Measurements from ENCODE around the gene NMNAT3.

The NMNAT3 gene

DNA sequence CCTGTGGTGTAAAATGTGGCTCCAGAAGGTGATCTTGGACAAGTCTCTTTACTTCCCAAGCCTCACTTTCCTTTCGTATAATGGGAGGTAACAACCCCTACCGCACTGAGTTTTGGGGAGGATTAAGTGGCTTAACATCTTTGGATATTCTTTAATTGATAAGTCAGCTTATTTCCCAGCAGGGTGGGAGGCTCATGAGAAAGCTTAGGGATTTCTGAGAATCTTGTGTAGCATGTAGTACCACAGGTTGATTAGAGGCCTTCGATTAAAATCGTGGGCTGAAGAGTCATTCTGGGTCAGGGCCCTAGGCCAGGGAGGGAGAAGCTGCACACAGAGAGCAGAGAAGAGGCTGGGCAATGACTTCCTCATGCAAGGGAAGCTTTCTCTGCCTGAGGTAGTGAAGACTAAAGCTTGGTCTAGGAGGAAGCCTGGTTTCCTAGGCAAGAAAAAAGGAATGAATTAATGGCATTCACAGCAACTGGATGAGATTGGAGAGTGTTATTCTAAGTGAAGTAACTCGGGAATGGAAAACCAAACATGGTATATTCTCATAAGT lies 1.5 kb upstream of the NMNAT3 start:
- TF ChIP-seq Cebpa-rat (IDR thresholded peaks at IDR 0.05), result no peak
- H4K20me1 ChIP-seq, result no peaks in the 10 kb centered on the region
- H3K4me1 ChIP-seq, result 0 out of 20 replicates have a peak, but pooled peaks cover 0 to 9% (median 0%) of the 10 kb centered on the region in 10 experiments
- H3K9me3 ChIP-seq (replicated peaks in 1 of 11), result peaks cover 0 to 12% (median 5%) of the 10 kb centered on the region in 11 experiments; a peak in 12 of 22 replicates
- H3K9ac ChIP-seq, result no peak overlapping the region
- peaks cover 0 to 18% (median 4%) of the 10 kb centered on the region in 11 experiments; a peak in 7 of 22 replicates for H3K27me3 ChIP-seq
- H3K4me3 ChIP-seq, result no peak overlapping the region
- H3K4me2 ChIP-seq, result no peak overlapping the region
- no peak overlapping the region for H3K27ac ChIP-seq
- no peaks in the 10 kb centered on the region for H3K36me3 ChIP-seq

DNA sequence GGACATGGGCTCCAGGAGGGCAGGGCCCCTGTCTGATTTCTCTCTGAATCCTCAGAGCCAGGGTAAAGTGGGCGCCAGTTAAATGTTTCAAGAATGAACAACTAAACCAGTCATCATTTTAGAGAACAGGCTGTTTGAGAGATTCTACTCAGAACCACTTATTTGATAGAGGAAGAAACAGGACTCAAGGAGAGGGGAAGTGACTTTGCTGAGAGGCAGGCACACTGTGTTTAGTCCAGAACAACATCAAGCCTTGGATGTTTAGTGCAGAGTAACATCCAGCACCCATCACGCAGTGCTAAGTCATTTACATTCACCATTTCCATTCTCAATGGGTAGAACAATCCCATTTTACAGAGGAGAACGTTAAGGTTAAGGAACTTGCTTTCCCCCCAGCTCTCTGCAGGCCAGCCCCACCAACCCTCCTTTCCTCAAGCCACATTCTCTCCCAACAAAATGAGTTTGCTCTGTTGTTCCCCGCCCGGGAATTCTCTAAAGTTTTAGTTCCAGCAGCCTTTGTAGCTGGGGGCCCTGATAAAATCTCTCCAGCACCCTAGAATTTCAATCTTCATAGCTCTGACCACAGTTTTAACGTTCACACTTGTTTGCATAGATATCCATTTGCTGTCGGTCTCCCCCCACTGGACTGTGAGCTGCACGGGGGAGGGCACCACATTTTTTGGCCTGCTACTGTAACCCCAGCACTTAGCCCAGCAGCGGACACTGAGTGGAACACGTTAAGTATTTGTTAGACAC lies 962 bp downstream of the NMNAT3 start:
- H3K36me3 ChIP-seq, result no peaks in the 10 kb centered on the region
- peaks cover 0 to 18% (median 4%) of the 10 kb centered on the region in 11 experiments; a peak in 7 of 22 replicates for H3K27me3 ChIP-seq
- H3K4me2 ChIP-seq, result no peak overlapping the region
- no peaks in the 10 kb centered on the region; a peak in 1 of 22 replicates for H4K20me1 ChIP-seq
- no peak for TF ChIP-seq Cebpa-rat (IDR thresholded peaks at IDR 0.05)
- no peak overlapping the region for H3K9ac ChIP-seq
- H3K4me1 ChIP-seq, result 0 out of 20 replicates have a peak, but pooled peaks cover 0 to 9% (median 0%) of the 10 kb centered on the region in 10 experiments
- H3K9me3 ChIP-seq (replicated peaks in 1 of 11), result peaks cover 0 to 12% (median 5%) of the 10 kb centered on the region in 11 experiments; a peak in 12 of 22 replicates
- no peak overlapping the region for H3K27ac ChIP-seq
- no peak overlapping the region for H3K4me3 ChIP-seq

DNA sequence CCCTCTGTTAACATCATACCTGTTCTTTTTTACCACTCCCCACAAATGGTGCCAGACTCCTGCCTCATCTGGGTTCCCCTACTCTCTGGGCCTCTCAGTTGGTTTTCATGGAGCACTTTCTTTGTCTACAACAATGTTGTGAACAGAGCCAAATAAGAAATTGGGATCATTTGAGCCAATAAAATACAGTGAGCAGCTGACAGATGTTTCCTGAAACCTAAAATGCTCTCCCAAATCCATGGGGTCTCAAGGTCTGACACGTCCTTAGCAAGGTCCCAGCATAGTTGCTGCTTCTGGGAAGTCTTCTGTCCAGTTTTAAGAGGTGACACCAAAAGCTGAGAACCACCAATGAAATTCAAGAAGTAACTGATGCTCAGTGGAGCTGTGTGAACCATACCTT lies 1.7 kb downstream of the NMNAT3 start:
- H3K4me3 ChIP-seq, result no peak overlapping the region
- H3K36me3 ChIP-seq, result no peaks in the 10 kb centered on the region
- no peak overlapping the region for H3K27ac ChIP-seq
- H4K20me1 ChIP-seq, result no peaks in the 10 kb centered on the region; a peak in 1 of 22 replicates
- no peak for TF ChIP-seq Cebpa-rat (IDR thresholded peaks at IDR 0.05)
- H3K27me3 ChIP-seq, result peaks cover 0 to 18% (median 4%) of the 10 kb centered on the region in 11 experiments; a peak in 7 of 22 replicates
- H3K4me2 ChIP-seq, result no peak overlapping the region
- H3K9me3 ChIP-seq (replicated peaks in 1 of 11), result peaks cover 0 to 12% (median 5%) of the 10 kb centered on the region in 11 experiments; a peak in 12 of 22 replicates
- no peak overlapping the region for H3K9ac ChIP-seq
- 0 out of 20 replicates have a peak, but pooled peaks cover 0 to 9% (median 0%) of the 10 kb centered on the region in 10 experiments for H3K4me1 ChIP-seq

DNA sequence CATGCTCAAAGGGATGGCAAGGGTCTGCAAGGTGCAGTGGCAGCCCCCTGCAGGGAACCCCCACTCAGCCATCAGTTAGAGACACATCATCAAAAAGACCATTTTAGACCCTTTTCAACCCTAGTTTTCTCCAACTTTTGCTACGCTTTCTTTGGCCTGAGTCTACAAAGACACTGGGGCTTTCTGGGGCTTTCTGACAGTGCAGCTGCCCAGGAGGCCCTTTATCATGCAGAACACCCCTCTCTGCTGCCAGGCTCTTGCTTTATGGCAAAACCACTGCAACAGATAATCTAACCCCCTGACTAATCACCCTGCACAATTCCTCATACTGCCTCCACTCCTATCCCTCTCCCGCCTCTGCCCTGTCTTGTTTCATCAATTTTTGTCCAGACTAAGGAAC lies 2.4 kb downstream of the NMNAT3 start:
- Histone ChIP-seq H3K9ac (no peak overlapping the region), H3K4me3 (no peak overlapping the region), H3K9me3 (replicated peaks in 1 of 11) (peaks cover 0 to 12% (median 5%) of the 10 kb centered on the region in 11 experiments; a peak in 12 of 22 replicates), H3K27ac (no peak overlapping the region), H3K4me1 (0 out of 20 replicates have a peak, but pooled peaks cover 0 to 9% (median 0%) of the 10 kb centered on the region in 10 experiments), H3K4me2 (no peak overlapping the region), H3K27me3 (peaks cover 0 to 18% (median 4%) of the 10 kb centered on the region in 11 experiments; a peak in 7 of 22 replicates), H4K20me1 (no peaks in the 10 kb centered on the region; a peak in 1 of 22 replicates), H3K36me3 (no peaks in the 10 kb centered on the region)
- TF ChIP-seq Cebpa-rat (IDR thresholded peaks at IDR 0.05), result no peak

DNA sequence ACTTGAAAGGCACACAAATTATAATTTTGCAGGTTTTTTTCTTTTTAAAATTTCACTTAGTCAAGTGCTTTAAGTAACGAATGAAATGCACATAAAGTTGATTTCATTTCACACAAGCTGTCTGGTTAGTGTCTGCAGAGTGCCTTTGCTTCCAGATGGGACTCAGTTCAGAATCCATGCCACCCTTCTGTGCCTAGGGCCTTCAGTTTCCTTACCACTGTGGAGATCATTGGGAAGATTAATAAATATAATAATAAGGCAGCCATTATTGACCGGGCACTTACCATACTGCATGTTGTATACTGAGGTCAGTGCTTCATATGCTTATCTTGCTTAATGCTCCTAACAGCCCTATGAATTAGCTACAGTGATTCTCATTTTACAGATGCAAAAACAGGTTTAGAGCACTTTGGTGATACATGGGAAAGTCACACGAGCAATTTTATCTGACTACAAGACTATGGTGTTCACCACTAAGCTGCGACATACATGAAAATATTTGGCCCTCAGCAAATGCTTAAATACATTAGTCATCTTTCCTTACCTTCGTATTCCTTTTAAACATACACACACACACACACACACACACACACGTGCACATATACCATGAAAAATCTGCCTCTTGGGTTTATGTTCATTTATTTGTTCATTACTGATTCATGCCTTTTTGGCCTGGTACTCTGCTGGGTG lies 3.1 kb downstream of the NMNAT3 start:
- H3K4me2 ChIP-seq, result no peak overlapping the region
- H3K4me3 ChIP-seq, result no peak overlapping the region
- no peak for TF ChIP-seq Cebpa-rat (IDR thresholded peaks at IDR 0.05)
- no peaks in the 10 kb centered on the region; a peak in 1 of 22 replicates for H4K20me1 ChIP-seq
- no peaks in the 10 kb centered on the region for H3K36me3 ChIP-seq
- H3K27ac ChIP-seq, result no peak overlapping the region
- peaks cover 0 to 18% (median 4%) of the 10 kb centered on the region in 11 experiments; a peak in 7 of 22 replicates for H3K27me3 ChIP-seq
- peaks cover 0 to 12% (median 5%) of the 10 kb centered on the region in 11 experiments; a peak in 12 of 22 replicates for H3K9me3 ChIP-seq (replicated peaks in 1 of 11)
- no peak overlapping the region for H3K9ac ChIP-seq
- H3K4me1 ChIP-seq, result 0 out of 20 replicates have a peak, but pooled peaks cover 0 to 9% (median 0%) of the 10 kb centered on the region in 10 experiments

DNA sequence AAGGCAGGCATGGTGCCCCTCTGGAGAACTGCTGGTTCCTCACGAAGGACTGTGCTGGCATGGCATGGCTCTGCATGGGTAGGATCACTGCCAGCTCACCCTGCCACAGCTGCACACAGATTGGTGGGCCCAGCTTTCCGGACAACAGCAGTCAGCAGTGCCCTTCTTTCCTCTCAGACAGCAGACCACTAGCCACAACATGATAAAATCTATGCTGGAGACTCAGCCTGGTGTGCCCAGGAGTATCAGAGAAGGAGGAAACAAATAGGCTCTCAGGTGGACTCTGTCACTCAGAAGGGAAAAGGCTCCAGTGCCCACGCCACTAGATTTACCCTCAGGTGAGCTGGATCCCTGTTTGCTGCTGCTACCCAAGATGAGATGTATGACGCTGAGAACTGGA lies 4.9 kb downstream of the NMNAT3 start:
- H4K20me1 ChIP-seq, result no peaks in the 10 kb centered on the region; a peak in 1 of 22 replicates
- H3K27ac ChIP-seq, result no peak overlapping the region
- H3K4me1 ChIP-seq, result peaks cover 0 to 17% (median 0%) of the 10 kb centered on the region in 10 experiments; a peak in 4 of 20 replicates
- H3K9ac ChIP-seq, result no peak overlapping the region
- TF ChIP-seq Cebpa-rat (IDR thresholded peaks at IDR 0.05), result no peak
- H3K4me3 ChIP-seq, result no peak overlapping the region
- H3K9me3 ChIP-seq (replicated peaks in 1 of 11), result peaks cover 0 to 7% (median 5%) of the 10 kb centered on the region in 11 experiments; a peak in 12 of 22 replicates
- peaks cover 0 to 8% (median 0%) of the 10 kb centered on the region in 11 experiments; a peak in 4 of 22 replicates for H3K27me3 ChIP-seq
- H3K4me2 ChIP-seq, result no peak overlapping the region
- no peaks in the 10 kb centered on the region for H3K36me3 ChIP-seq

DNA sequence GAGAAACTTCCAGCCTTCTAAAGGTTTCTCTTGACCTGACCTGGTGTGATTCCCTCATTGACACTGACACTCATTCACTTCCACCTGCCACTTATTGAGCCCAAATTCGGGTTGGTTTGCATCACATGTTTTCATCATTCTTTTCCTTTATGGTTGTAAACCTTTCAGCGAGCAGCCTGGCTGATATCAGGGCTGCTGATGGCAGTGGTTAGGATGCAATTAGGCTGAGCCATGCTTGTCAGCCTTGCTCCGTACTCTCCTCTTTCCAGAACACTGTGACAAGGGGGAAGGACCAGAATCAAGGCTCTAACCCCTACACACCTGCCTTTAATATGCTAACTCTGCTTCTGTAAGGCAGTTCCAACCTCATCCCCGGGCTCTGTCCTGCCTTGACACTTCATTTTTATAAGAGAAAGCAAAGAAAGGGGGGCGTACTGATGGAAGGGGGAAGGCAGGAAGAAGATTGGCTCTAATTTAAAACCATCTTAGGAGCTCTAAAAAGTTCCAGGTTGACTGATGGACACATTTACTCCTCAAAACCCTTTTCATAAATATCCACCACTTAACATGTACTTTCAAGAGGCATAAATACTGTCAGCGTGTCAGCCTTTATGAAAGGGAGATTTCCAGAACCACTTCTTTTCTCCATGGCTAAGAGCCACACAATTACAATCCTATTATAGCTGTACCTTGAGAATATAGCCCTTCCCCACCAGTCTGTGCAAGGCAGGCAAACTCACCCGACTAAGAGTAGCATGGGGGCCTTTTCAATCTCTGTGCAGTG lies 5.7 kb downstream of the NMNAT3 start:
- Histone ChIP-seq H3K27me3 (0 out of 22 replicates have a peak, but pooled peaks cover 0 to under 1% (median 0%) of the 10 kb centered on the region in 11 experiments), H3K4me2 (no peak overlapping the region), H3K36me3 (no peaks in the 10 kb centered on the region)

DNA sequence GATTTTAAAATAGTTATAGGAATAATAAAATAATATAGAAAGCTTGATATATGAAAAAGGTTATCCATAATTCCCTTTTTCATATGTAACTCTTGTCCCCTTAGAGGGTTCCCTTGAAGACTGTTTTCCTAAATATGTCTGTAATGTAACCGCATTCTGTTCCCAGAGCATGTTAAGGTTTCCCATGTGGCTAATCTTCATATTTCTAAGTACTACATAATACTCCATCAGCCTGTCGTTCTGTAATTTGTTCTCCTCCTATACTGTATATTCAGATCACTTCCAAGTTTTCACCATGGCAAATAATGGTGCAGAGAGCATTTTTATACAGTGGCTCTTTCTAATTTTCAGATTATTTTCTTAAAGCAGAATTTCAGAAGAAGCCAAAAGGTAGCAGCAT lies 6.7 kb downstream of the NMNAT3 start:
- H3K4me1 ChIP-seq, result peaks cover 0 to 16% (median 0%) of the 10 kb centered on the region in 10 experiments; a peak in 4 of 20 replicates
- no peak overlapping the region for H3K4me3 ChIP-seq
- H3K27me3 ChIP-seq, result no peaks in the 10 kb centered on the region
- no peak overlapping the region for H3K4me2 ChIP-seq
- H3K9ac ChIP-seq, result no peak overlapping the region
- H3K9me3 ChIP-seq (replicated peaks in 1 of 11), result no peaks in the 10 kb centered on the region
- TF ChIP-seq Cebpa-rat (IDR thresholded peaks at IDR 0.05), result no peak
- H3K36me3 ChIP-seq, result no peaks in the 10 kb centered on the region
- H3K27ac ChIP-seq, result no peak overlapping the region
- H4K20me1 ChIP-seq, result no peaks in the 10 kb centered on the region; a peak in 1 of 22 replicates

More for the DNA sequence above, 5.7 kb downstream of the NMNAT3 start:
- no peak for TF ChIP-seq Cebpa-rat (IDR thresholded peaks at IDR 0.05)
- Histone ChIP-seq H4K20me1 (no peaks in the 10 kb centered on the region; a peak in 1 of 22 replicates), H3K4me1 (peaks cover 0 to 23% (median 0%) of the 10 kb centered on the region in 10 experiments; a peak in 4 of 20 replicates), H3K27ac (no peak overlapping the region), H3K9ac (no peak overlapping the region), H3K9me3 (replicated peaks in 1 of 11) (no peaks in the 10 kb centered on the region), H3K4me3 (no peak overlapping the region)

Measured in BLaER1 treated with 17β-estradiol and CSF1 and Interleukin-3, amounts not matched to agents 10 nM and 100 nM (cell line).